GM23338 (cell line): ENCODE results near the gene STRN.

Source experiments
- CREB1 ChIP-seq: fragments of 250-450 bp; sonication (Bioruptor Pico); IDR thresholded peaks from 2 replicates; pipeline ENCODE4 v1.5.0; 2020; ENCODE audit warnings: low read depth, mild to moderate bottlenecking, moderate library complexity
- EZH2 ChIP-seq: fragments of 200-600 bp; sonication (generic); IDR thresholded peaks from one replicate; pipeline ENCODE4 v1.8.0; 2017; ENCODE audit warnings: antibody characterized with exemption, mild to moderate bottlenecking, low read depth; ENCODE audit not compliant: unreplicated experiment
- EZH2phosphoT487 ChIP-seq: fragments of 200-600 bp; sonication (generic); IDR thresholded peaks from one replicate; pipeline ENCODE4 v1.8.1; 2018; ENCODE audit warnings: antibody characterized with exemption; ENCODE audit not compliant: unreplicated experiment
- JUNB ChIP-seq: IDR thresholded peaks from one replicate; pipeline ENCODE4 v1.6.1; 2016; ENCODE audit warnings: antibody characterized with exemption; ENCODE audit not compliant: unreplicated experiment
- POLR2AphosphoS5 ChIP-seq: IDR thresholded peaks from 2 replicates; pipeline ENCODE4 v1.6.1; 2016; ENCODE audit warnings: antibody characterized with exemption, low read depth
- TF ChIP-seq, protein P1 (sequence below), 2 experiments: fragments of 200-600 bp in 1 of 2; sonication (generic) in 1 of 2; conservative IDR thresholded peaks; 2 replicates each; pipeline versions ENCODE4 v1.5.1 to v1.6.1; 2016 to 2017; ENCODE audit warnings: antibody characterized with exemption in 2 of 2, low read depth in 2 of 2, mild to moderate bottlenecking in 2 of 2, moderate library complexity in 1 of 2
- TF ChIP-seq, protein P2 (sequence below): IDR thresholded peaks from one replicate; pipeline ENCODE4 v1.6.1; 2018; ENCODE audit warnings: antibody characterized with exemption; ENCODE audit not compliant: unreplicated experiment
- TF ChIP-seq, protein P3 (sequence below): fragments of 250-450 bp; sonication (Bioruptor Pico); IDR thresholded peaks from 2 replicates; pipeline ENCODE4 v1.5.0; 2020; ENCODE audit warnings: mild to moderate bottlenecking, moderate library complexity
- TF ChIP-seq, protein P4 (sequence below): IDR thresholded peaks from 2 replicates; pipeline ENCODE4 v1.6.1; 2016; ENCODE audit warnings: antibody characterized with exemption

DNA sequence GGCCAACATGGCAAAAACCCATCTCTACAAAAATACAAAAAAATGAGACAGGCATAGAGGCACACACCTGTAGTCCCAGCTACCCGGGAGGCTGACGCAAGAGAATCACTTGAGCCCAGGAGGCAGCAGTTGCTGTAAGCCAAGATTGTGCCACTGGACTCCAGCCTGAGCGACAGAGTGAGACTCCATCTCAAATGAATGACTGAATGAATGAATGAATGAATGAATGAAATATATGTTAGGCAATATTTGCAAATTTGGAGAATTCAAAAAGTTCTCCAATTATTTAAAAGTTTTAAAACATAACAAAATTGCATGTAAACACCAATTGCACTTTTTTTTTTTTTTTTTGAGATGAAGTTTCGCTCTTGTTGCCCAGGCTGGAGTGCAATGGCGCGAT is 61.7 kb downstream of the STRN start:
- TF ChIP-seq, protein P1, sequence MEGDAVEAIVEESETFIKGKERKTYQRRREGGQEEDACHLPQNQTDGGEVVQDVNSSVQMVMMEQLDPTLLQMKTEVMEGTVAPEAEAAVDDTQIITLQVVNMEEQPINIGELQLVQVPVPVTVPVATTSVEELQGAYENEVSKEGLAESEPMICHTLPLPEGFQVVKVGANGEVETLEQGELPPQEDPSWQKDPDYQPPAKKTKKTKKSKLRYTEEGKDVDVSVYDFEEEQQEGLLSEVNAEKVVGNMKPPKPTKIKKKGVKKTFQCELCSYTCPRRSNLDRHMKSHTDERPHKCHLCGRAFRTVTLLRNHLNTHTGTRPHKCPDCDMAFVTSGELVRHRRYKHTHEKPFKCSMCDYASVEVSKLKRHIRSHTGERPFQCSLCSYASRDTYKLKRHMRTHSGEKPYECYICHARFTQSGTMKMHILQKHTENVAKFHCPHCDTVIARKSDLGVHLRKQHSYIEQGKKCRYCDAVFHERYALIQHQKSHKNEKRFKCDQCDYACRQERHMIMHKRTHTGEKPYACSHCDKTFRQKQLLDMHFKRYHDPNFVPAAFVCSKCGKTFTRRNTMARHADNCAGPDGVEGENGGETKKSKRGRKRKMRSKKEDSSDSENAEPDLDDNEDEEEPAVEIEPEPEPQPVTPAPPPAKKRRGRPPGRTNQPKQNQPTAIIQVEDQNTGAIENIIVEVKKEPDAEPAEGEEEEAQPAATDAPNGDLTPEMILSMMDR (conservative IDR thresholded peaks at IDR 0.05; ENCODE audit: low read depth in 2 of 2) = no peak
- no peak for TF ChIP-seq CREB1 (CRISPR knock-in tag)
- TF ChIP-seq, protein P2, sequence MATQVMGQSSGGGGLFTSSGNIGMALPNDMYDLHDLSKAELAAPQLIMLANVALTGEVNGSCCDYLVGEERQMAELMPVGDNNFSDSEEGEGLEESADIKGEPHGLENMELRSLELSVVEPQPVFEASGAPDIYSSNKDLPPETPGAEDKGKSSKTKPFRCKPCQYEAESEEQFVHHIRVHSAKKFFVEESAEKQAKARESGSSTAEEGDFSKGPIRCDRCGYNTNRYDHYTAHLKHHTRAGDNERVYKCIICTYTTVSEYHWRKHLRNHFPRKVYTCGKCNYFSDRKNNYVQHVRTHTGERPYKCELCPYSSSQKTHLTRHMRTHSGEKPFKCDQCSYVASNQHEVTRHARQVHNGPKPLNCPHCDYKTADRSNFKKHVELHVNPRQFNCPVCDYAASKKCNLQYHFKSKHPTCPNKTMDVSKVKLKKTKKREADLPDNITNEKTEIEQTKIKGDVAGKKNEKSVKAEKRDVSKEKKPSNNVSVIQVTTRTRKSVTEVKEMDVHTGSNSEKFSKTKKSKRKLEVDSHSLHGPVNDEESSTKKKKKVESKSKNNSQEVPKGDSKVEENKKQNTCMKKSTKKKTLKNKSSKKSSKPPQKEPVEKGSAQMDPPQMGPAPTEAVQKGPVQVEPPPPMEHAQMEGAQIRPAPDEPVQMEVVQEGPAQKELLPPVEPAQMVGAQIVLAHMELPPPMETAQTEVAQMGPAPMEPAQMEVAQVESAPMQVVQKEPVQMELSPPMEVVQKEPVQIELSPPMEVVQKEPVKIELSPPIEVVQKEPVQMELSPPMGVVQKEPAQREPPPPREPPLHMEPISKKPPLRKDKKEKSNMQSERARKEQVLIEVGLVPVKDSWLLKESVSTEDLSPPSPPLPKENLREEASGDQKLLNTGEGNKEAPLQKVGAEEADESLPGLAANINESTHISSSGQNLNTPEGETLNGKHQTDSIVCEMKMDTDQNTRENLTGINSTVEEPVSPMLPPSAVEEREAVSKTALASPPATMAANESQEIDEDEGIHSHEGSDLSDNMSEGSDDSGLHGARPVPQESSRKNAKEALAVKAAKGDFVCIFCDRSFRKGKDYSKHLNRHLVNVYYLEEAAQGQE = no peak
- TF ChIP-seq POLR2AphosphoS5 = no peak
- TF ChIP-seq, protein P3, sequence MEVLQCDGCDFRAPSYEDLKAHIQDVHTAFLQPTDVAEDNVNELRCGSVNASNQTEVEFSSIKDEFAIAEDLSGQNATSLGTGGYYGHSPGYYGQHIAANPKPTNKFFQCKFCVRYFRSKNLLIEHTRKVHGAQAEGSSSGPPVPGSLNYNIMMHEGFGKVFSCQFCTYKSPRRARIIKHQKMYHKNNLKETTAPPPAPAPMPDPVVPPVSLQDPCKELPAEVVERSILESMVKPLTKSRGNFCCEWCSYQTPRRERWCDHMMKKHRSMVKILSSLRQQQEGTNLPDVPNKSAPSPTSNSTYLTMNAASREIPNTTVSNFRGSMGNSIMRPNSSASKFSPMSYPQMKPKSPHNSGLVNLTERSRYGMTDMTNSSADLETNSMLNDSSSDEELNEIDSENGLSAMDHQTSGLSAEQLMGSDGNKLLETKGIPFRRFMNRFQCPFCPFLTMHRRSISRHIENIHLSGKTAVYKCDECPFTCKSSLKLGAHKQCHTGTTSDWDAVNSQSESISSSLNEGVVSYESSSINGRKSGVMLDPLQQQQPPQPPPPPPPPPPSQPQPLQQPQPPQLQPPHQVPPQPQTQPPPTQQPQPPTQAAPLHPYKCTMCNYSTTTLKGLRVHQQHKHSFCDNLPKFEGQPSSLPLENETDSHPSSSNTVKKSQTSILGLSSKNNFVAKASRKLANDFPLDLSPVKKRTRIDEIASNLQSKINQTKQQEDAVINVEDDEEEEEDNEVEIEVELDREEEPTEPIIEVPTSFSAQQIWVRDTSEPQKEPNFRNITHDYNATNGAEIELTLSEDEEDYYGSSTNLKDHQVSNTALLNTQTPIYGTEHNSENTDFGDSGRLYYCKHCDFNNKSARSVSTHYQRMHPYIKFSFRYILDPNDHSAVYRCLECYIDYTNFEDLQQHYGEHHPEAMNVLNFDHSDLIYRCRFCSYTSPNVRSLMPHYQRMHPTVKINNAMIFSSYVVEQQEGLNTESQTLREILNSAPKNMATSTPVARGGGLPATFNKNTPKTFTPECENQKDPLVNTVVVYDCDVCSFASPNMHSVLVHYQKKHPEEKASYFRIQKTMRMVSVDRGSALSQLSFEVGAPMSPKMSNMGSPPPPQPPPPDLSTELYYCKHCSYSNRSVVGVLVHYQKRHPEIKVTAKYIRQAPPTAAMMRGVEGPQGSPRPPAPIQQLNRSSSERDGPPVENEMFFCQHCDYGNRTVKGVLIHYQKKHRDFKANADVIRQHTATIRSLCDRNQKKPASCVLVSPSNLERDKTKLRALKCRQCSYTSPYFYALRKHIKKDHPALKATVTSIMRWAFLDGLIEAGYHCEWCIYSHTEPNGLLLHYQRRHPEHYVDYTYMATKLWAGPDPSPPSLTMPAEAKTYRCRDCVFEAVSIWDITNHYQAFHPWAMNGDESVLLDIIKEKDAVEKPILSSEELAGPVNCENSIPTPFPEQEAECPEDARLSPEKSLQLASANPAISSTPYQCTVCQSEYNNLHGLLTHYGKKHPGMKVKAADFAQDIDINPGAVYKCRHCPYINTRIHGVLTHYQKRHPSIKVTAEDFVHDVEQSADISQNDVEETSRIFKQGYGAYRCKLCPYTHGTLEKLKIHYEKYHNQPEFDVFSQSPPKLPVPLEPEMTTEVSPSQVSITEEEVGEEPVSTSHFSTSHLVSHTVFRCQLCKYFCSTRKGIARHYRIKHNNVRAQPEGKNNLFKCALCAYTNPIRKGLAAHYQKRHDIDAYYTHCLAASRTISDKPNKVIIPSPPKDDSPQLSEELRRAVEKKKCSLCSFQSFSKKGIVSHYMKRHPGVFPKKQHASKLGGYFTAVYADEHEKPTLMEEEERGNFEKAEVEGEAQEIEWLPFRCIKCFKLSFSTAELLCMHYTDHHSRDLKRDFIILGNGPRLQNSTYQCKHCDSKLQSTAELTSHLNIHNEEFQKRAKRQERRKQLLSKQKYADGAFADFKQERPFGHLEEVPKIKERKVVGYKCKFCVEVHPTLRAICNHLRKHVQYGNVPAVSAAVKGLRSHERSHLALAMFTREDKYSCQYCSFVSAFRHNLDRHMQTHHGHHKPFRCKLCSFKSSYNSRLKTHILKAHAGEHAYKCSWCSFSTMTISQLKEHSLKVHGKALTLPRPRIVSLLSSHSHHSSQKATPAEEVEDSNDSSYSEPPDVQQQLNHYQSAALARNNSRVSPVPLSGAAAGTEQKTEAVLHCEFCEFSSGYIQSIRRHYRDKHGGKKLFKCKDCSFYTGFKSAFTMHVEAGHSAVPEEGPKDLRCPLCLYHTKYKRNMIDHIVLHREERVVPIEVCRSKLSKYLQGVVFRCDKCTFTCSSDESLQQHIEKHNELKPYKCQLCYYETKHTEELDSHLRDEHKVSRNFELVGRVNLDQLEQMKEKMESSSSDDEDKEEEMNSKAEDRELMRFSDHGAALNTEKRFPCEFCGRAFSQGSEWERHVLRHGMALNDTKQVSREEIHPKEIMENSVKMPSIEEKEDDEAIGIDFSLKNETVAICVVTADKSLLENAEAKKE = no peak
- no peak for TF ChIP-seq EZH2
- TF ChIP-seq EZH2phosphoT487 = no peak
- TF ChIP-seq JUNB = no peak
- TF ChIP-seq, protein P4, sequence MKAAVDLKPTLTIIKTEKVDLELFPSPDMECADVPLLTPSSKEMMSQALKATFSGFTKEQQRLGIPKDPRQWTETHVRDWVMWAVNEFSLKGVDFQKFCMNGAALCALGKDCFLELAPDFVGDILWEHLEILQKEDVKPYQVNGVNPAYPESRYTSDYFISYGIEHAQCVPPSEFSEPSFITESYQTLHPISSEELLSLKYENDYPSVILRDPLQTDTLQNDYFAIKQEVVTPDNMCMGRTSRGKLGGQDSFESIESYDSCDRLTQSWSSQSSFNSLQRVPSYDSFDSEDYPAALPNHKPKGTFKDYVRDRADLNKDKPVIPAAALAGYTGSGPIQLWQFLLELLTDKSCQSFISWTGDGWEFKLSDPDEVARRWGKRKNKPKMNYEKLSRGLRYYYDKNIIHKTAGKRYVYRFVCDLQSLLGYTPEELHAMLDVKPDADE = no peak
